DMS153 (cell line): ENCODE data around the gene CD164.
"Not testable (repeated sequence)": the region's sequence is repeated elsewhere in the genome, so short reads cannot be mapped to it uniquely, and the experiment has no call there.

Experiments
- DNase-seq: peaks from one replicate; lab custom pipeline; 2025; lab: John Stamatoyannopoulos, UW

Gene CD164

GRCh38 chr6:109374326-109374892 is 7.9 kb downstream of the CD164 start:
- no peak for DNase-seq

GRCh38 chr6:109373762-109374161 is 8.5 kb downstream of the CD164 start:
- DNase-seq: no peak

- DNase-seq: no peak
These were observed 8.9 kb downstream of the CD164 start for GRCh38 chr6:109373331-109373730.

DNA sequence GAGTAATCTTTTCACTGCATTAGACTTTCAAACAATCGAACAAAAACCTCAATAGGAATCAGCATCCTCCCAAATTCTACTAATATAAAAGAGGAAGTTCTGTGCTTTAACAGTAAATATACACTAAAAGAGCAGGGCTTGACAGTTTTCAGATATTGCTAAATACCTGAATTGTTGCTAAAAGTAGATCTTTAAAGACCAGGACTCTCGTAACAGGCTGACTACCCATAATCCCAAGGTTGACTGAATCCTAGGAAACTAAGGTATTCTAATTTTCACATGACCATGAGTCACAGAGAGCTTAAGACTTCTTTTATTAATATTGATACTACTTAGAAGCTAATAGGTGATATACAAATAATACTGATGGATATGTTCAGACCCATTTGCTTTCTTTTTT is 10.1 kb downstream of the CD164 start:
- no peak for DNase-seq

DNA sequence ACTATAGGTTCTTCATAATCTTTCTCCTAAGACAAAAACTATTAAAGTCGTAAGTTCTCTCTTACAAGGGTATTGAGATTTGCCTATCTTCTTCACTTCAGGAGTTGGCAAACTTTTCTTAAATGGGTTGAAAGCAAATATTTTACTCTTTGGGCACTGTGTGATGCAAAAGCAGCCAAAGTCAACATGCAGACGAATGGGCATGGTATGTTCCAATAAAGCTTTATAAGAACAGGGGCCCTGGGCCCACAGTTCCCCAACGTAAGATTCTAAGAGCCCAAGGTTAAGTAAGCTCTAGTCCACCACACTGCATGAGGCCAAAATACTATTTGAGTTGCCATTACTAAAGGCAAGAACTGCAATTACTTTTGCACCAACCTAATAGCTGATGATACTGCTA is 11.5 kb downstream of the CD164 start:
- no peak for DNase-seq

DNA sequence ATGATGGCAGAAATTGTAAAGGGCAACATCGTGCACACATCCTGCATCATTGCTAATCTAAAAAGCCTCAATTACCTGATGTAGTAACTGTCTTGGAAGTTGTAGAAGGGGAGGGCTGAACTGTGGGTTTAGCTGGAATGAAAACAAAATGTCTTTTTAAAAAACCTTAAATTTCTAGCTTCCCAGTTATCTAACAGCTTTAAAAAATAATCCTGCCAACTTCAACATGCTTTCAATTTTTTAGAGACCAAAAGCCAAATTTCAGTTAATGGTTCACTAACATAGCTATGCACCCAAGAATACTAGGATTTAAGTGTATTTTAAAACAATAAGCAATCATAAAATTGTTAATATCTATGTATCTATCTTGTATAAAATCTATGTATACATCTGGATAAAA is 11.9 kb downstream of the CD164 start:
- DNase-seq: no peak

DNA sequence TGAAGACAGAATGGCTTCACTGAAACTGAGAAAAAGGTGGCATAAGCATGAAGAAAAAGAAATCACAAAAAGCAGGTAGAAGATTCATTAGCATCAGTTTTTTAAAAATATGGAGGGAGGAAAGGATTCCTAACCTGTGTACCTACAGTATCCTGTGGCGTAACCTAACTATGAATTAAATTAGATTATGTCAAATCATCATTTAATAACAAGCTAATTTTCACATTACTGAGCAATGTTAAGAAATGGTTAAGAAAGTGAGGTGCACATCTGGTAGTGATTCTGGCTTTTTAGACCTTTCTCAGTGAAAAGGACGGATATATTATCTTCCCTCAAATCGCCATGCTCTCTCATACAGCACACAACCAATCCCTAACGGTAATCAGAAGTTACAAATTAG is 12.5 kb downstream of the CD164 start:
- DNase-seq: no peak

DNA sequence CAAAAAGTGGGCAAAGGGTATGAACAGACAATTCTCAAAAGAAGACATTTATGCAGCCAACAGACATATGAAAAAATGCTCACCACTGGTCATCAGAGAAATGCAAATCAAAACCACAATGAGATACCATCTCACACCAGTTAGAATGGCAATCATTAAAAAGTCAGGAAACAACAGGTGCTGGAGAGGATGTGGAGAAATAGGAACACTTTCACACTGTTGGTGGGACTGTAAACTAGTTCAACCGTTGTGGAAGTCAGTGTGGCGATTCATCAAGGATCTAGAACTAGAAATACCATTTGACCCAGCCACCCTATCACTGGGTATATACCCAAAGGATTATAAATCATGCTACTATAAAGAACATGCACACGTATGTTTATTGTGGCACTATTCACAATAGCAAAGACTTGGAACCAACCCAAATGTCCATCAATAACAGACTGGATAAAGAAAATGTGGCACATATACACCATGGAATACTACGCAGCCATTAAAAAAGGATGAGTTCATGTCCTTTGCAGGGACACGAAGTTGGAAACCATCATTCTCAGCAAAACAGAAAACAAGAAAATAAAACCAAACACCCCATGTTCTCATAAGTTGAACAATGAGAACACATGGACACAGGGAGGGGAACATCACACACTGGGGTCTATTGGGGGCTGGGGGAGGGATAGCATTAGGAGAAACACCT is 17.7 kb downstream of the CD164 start:
- not testable (repeated sequence) for DNase-seq

DNA sequence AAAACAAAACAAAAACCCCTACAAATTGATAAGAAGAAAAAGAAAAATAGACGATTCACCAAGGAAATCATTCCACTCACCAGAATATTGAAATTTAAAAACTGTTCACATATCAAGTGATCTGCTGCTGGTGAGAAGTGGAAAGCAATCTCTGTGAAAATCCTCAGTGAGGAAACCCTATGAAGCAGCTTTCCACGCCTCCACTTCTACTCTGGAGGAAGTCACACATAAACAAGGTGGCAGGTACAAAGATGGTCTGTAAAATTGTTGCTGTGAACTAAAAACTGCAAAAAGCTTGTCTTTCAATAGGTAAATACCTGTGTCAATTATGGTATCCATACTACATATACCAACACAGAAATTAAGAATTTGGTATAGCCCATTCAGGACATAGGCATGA is 18.5 kb downstream of the CD164 start:
- DNase-seq: no peak

DNA sequence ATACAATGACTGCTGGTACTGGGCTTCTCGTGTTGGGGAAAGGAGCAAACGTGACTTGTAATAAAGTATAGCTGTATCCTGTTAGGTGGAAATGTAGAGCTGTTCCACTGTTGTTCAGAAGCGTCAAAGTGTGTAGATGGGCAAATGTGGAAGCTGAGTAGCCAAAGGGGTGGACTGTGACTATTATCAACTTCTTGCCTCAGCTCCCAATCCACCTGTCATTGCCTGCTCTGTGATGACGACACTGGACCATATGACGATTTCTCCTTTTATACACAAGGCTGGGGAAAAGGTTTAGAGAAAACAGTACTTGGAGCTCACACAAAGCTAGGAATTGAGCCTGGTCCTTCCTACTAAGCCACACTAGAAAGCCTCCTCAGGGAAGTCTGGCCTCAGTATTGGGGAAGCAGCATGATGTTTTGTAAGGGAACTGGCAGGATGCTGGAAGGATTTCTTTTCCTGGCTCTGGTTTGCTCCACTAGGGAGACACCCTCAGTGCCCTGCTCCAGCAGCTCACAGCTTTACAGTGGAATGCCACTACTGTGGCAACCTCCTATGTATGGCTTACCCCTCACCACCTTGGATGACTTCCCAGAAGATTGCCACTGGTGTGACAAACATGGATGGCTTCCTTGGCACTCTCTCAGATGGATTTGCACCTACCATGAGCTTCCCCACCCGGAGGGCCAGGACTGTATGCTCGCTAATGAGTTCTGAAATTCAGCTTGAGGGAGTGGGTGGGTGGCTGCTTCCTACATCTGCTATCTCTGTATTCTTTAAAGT is 20.0 kb downstream of the CD164 start:
- DNase-seq: no peak

- no peak for DNase-seq
These were observed 21.5 kb downstream of the CD164 start for GRCh38 chr6:109360791-109361190.

DNA sequence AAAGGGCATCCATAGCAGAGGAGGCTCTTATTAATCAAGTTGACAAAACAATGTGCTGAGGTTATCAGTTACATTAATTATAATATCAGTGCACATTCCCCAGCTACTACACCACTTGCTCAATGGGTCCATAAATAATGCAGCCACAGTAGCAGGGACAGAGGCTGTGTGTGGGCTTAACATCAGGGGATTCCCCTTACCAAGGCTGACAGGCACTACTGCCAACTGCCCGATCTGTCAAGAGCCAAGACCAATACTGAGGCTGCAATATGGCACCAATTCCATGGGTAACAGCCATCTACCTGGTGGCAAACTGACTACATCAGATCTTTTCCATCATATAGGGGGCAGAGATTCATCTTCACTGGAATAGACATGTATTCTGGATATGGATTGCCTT is 22.0 kb downstream of the CD164 start:
- DNase-seq: no peak

DNA sequence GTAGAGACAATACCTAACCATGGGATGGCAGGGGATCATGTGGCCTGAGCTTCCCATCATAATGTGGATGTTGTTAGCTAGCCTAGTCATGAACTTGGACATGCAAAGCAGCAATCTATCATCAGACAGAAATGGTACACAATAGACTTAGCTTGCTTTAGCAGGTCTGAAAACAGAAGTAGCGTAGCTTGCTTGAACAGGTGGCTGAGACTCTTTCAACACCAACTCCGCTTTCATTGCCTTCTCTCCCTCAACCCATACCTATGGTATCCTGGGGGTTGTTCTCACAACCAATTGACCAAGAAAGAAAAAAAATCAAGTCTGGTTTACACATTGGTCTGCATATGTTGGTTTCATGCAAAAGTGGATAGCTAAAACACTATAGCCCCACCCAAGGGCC is 23.0 kb downstream of the CD164 start:
- no peak for DNase-seq

DNA sequence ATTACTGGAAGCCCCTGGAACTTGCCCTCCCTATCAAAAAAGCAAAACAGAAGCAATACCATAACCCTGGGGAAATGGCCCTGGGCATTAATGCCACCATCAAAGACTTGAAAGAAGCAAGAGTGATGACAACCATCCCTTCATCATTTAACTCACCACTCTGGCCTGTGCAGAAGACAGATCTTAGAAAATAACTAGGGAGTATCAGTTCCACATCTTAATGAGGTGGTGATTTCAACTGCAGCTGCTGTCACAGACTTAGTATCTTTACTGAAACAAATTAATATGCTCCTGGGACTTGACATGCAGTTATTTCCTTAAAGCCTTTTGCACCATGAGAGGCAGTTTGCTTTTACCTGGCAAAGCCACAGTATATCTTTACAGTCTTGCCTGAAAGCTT is 24.1 kb downstream of the CD164 start:
- DNase-seq: no peak

GRCh38 chr6:109356237-109356636 is 26.0 kb downstream of the CD164 start:
- no peak for DNase-seq

GRCh38 chr6:109351231-109352130 is 30.8 kb downstream of the CD164 start:
- DNase-seq: no peak

DNA sequence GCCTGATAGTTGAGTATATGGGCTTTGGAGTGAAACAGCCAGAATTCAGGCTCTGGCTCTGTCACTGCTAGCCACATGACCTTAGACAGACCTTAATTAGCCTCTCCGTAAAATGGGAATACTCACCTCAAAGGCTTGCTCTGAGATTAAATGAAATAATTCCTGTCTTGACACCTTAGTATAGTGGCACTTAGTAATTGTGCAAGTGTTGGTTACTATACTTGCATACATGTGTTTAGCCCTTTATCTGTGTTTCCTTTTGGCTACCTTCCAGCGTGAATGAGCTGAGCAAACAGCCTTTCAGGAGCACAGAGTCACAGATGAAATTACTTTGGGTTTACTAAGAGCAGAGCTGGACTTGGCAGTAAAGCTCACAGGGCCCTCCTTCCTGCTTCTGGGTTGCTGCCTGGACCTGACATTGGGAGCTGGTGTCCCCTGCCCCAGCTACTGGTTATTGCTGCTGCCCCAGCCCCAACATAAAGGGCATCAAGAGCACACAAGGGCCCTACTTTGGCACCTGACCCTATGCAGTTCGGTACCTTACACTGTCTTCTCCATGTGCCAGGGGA is 32.8 kb downstream of the CD164 start:
- peak; percentile 94 for DNase-seq

- DNase-seq: no peak
These were observed 34.0 kb downstream of the CD164 start for GRCh38 chr6:109348226-109348625.

DNA sequence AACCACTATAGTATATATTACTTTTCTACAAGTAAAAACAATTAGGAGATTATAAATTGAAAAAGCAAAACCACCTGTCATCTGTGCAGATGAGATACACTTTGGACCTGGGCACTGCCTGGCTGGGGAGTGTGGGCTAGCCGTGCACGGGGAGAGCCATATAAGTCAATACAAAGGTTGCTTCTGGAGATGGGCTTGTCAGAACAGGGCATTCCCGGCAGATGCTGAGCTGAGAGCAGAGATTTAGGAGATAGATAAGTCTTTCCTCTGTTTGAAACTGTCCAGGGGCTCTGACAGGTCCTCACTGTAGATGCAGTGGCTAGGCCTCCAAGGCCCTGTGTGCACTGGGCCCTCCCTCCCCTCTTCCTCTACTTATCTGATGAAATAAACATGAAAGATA is 34.5 kb downstream of the CD164 start:
- no peak for DNase-seq

DNA sequence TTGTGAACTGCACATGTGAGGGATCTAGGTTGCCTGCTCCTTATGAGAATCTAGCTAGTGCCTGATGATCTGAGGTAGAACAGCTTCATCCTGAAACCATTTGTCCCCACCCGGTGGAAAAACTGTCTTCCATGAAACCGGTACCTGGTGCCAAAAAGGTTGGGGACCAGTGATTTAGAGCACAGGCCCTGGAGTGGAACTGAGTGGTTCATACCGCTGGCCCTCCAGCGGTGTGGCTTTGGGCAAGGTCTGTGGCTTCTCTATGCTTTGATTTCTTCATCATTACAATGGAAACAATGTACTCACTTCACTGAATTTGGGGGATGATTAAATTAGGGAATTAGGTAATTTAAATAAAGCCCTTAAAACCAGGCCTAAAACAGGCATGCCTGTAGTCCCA is 36.3 kb downstream of the CD164 start:
- DNase-seq: no peak

DNA sequence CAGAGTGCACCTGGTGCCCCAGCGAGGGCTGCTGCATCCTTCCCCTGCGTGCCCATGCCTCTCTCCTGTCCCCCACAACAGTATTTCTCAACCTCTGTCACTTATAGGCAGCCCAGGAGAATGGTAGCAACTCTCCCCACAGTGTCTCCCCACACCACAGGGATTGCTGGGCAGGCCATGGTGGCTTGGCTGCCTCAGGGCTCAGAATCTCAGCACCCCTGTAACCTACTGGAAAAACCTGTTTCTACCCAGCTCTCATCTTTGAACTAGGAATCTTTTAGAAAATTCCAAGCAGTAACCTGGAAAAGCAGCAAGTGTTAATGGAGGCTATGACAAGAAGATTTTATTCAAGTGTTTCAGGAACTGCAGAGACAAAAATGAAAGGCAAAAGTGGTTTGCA is 38.0 kb downstream of the CD164 start:
- DNase-seq: no peak

DNA sequence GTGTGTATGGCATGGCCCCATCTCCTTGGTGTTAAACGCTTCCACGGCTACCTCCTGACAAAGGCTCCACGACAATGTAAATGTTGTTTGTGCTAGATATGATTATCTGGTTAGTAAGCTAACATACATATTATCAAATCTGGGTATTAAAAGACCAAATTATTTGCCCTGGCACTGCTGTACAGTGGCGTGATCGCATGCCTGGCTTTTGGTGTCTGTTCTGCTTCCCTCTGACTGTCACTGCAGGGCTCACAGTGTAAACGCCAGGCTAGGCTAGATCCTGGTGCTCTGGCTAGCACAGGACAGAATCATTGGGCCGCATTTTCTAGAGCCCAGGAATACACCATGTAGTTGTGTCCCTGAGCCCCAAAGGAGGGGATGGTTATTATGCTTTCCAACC is 38.7 kb downstream of the CD164 start:
- DNase-seq: no peak
